ENCODE results near the gene MALAT1.
"Not testable (repeated sequence)": the region's sequence is repeated elsewhere in the genome, so short reads cannot be mapped to it uniquely, and the experiment has no call there.

The MALAT1 gene

DNA sequence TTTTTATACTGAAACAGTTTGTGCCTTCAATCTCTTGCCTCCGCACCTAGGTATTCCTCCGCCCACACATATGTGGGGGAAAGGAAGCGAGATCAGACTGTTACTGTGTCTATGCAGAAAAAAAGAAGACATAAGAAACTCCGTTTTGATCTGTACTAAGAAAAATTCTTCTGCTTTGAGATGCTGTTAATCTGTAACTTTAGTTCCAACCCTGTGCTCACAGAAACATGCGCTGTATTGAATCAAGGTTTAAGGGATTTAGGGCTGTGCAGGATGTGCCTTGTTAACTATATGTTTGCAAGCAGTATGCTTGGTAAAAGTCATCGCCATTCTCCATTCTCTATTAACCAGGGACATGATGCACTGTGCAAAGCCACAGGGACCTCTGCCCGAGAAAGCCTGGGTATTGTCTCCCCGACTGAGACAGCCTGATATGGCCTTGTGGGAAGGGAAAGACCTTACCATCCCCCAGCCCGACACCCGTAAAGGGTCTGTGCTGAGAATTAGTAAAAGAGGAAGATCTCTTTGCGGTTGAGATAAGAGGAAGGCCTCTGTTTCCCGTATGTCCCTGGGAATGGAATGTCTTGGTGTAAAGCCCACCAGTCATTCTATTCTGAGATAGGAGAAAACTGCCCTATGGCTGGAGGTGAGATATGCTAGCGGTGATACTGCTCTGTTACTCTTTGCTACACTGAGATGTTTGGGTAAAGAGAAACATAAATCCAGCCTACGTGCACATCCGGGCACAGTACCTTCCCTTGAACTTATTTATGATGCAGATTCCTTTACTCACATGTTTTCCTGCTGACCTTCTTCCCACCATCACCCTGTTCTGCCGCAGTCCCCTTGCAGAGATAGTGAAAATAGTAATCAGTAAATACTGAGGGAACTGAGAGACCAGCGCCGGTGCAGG, 24.1 kb downstream of the MALAT1 start:
- DNase-seq: not testable (repeated sequence)

GRCh38 chr11:65523631-65523968, 24.8 kb downstream of the MALAT1 start:
- not testable (repeated sequence) for DNase-seq

DNA sequence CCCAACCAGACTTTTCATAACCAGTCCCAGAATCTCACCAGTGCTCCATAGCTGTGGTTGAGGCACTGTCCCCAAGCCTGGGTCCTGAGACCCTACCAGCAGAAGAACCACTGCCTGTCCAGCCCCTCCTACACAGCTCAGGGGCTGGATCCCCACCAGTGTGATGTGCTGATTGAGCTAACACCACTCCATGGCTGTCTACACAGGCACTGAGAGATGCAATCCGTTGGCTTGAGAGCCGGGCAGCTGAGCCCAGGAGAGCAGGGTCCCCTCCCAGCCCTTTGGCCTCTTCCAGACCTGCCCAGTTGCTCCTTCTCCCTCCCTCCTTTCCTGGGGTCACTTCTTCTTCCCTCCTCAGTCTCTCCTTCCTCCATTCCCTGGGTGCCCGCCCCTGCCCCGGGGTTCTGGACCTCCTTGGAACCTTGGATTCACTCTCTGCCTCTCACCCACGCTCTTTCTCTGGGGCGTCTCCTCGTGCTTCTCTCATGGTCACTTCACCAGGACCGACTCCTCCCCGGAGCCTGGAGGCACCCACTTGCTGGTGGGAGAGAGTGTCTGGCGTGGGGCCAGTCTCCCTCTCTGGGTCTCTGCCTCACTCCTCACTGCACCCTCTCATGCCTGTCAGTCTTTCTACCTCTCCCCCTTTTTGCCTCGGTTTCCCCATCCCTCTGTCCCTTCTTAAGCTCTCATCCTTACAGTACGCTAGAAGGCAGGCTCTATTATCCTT, 25.3 kb downstream of the MALAT1 start:
- no peak for DNase-seq

- DNase-seq: peak; percentile 72 to 80 (median 74)
These were observed 26.1 kb downstream of the MALAT1 start, which contains the start of gene SCYL1 for GRCh38 chr11:65524741-65525545. SCYL1 (plus strand) TSS chr11:65525083; CDS start chr11:65525154, 71 bp downstream.

GRCh38 chr11:65525546-65526480, 27.0 kb downstream of the MALAT1 start:
- no peak for DNase-seq

GRCh38 chr11:65526744-65527143, 27.9 kb downstream of the MALAT1 start:
- DNase-seq: no peak

GRCh38 chr11:65528819-65529350, 30.0 kb downstream of the MALAT1 start:
- no peak for DNase-seq

DNA sequence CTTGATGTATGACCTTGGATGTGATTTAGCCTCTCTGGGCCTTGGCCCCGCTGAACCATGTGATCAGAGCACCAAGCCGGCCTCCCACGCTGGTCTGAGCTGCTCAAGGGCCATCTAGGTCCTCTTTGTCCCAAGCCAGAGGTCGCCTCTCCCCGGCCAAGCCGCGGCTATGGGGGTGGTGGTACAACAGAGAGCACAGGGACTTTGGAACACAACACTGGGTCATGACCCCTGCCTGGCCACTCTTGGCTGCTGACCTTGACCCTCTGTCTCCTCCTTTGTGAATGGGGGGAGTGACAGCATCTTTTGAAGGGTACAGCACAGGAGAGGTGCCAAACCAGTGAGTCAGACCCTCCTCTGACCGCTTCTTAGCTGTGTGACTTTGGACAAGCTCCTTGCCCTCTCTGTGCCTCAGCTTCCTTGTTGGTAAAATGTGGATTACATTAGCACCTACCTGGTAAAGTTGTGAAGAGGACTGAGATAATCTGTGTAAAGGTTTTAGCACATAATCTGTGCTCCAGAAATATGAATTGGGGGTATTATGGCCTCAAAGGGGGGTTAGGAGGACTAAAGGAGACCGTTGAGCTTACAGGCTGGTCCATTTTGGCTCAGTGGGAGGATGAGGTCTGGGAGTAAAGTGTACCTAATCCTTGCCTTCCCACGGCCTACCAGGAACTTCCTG, 30.8 kb downstream of the MALAT1 start:
- DNase-seq: no peak

GRCh38 chr11:65530157-65530496, 31.3 kb downstream of the MALAT1 start:
- DNase-seq: no peak

DNA sequence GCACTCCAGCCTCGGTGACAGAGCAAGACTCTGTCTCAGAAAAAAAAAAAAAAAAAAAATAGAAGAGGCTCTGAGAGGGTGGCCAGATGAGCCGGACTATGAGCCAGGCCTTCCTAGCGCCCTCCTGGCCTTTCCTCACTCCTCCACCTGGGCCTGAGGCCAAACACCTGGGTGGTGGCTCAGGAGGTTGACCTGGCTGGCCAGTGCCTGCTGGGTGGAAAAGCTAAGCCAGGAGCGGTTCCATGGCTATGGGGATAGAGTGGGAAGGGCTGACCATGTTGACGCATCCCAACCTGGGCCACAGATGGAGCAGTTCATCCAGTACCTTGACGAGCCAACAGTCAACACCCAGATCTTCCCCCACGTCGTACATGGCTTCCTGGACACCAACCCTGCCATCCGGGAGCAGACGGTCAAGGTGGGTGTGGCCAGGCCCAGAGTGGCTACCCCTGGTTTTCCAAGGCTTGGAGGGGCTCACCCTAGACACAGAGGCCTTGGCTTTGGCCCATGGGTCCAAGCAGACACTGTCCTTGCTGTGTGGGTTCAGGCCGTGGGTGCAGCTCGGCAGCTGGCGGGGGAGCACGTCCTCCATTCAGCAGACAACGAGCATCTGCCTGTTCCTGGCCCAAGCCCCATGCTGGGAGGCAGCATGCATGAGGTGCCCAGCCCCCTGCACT, 33.7 kb downstream of the MALAT1 start:
- DNase-seq: no peak

GRCh38 chr11:65535102-65535501, 36.3 kb downstream of the MALAT1 start:
- DNase-seq: no peak

DNA sequence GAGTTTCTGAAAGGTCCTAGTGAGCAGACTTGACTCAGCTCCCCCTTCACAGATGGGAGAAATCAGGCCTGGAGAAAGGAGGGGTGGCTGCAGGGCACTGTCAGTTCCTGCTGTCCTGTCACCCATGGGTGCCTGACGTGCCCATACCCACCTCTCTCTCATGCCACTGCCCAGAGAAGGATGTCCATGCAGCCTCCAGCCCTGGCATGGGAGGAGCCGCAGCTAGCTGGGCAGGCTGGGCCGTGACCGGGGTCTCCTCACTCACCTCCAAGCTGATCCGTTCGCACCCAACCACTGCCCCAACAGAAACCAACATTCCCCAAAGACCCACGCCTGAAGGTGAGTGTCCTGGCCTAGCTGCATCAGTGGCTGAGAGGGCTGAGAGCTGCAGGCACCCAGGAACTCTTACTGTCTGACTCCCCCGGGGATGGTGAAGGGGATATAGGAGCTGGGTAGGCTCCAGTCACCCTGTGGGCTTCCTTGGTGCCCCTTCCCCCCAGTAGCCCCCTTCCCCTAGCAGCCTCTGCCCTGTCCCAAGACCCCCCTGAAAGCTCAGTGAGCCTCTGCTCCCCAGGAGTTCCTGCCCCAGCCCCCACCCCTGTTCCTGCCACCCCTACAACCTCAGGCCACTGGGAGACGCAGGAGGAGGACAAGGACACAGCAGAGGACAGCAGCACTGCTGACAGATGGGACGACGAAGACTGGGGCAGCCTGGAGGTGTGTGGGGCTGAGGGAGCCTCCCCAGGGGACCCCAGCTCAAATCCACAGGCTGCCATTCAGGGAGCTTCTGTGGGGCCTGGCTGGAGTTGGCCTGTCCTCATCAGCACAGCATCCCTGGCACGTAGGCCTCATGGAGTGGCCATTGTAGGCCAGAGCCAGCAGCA, 37.8 kb downstream of the MALAT1 start:
- DNase-seq: no peak

DNA sequence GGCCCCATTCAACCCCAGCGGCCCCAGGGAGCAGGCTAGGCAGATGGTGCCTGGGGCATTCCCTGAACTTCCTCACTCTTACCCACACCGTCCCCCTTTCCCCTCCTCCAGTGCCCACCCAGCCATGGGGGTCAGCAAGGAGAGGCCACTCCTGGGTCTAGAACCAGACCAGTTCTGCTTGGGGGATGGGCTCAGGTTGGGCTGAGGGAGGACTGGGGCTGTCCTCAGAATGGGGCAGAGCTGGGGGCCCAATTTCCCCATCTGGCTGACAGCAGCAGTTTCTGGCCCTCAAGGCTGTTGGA, 38.4 kb downstream of the MALAT1 start:
- DNase-seq: no peak

- DNase-seq: no peak
These were observed 38.9 kb downstream of the MALAT1 start for GRCh38 chr11:65537620-65538231.

DNA sequence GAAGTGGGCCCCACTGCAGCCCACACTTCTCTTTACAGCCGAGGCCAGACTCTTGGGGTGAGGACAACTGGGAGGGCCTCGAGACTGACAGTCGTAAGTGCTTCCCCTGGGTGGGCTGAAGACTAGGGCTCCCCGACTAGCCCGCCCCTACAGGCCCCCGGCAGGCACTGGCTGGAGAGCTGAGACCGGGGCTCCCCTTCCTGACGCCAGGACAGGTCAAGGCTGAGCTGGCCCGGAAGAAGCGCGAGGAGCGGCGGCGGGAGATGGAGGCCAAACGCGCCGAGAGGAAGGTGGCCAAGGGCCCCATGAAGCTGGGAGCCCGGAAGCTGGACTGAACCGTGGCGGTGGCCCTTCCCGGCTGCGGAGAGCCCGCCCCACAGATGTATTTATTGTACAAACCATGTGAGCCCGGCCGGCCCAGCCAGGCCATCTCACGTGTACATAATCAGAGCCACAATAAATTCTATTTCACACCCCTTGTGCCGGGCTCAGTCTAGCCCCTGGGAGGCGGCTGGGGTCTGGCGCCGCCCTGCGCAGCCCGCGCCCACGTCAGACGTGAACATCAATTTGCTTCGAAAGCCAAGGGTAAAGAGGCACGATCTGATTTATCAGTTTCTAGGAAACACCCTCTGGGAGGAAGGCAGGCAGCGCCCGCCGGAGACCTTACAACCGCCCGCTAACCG, 39.5 kb downstream of the MALAT1 start:
- no peak for DNase-seq

DNA sequence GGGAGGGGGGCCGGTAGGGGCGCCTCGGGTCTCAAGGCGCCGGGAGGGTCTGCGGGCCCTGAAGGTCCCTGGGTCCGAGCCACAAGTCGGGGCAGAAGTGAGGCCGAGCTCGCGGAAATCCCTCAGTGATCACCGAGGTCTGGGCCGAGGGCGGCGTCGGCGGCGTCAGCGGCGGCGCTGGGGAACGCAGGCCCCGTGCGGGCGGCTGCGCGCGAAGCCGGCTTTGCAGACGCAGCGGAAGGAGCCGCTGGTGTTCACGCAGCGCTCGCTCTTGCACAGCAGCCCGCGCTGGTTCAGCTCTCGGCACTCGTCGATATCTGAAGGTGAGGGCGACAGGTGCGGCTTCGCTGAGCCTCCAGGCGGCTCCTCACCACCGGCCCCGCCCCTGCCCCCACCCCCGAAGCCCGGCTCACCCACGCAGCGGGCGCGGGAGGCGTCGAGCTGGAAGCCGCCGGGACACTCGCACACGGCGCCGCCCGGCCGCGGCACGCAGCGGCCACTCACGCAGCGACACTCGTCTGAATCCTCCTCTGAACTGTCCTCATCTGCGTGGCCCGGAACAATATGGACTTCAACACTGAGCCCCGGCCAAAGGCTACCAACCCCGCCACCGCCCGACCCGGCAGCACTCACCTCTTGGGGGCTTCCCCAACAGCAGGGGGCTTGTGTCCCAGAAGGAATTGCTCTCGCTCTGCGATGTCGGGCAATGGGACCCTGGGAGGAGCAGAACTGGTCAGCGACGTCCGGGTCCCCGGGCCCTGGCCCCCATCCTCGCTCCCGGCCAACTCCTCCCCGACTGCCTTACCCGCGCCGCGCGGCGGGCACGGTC, 40.3 kb downstream of the MALAT1 start:
- DNase-seq: no peak

DNA sequence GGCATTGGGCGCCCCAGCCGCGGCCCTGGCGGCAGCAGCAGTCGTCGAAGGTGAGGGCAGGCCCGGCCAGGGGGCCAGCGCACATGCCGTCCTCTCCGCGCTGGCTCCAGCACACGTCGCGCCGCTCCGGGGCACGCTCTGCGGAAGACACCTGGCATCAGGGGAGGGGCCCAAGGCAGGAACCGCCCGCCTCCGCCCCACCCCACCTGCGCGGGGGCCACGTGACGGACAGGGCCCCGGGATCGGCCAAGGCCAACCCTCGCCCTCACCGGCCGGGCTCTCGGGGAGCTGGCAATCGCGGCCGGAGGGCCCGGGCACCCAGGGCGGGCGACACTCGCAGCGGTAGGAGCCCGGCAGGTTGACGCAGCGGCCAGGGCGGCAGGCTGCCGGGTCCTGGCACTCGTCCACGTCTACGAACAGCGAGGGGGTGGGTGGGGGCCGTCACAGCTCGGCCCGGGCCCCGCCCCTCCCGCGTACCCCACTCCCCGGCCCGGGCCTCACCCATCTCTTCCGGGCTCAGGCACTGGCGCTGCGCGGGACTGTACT, 41.0 kb downstream of the MALAT1 start:
- DNase-seq: no peak

Measured in activated CD4-positive, CD25-positive, alpha-beta regulatory T cell (primary cell).